OCI-LY7 (cell line): Measurements from ENCODE around the gene PLCL1.

ENCODE experiments used
- CTCF ChIP-seq: fragments of 200-600 bp; sonication (generic); conservative IDR thresholded peaks from 2 replicates; pipeline ENCODE4 v1.5.1; 2014; ENCODE audit warnings: mild to moderate bottlenecking, antibody characterized with exemption, low read length, moderate library complexity, mixed read lengths
- EZH2phosphoT487 ChIP-seq: fragments of 200-600 bp; sonication (generic); IDR thresholded peaks from 2 replicates; pipeline ENCODE4 v1.6.1; 2018; ENCODE audit warnings: low read depth, borderline replicate concordance, mild to moderate bottlenecking, mixed run types, antibody characterized with exemption, low read length, moderate library complexity, mixed read lengths

GRCh38 chr2:198040835-198041234 lies 236.4 kb downstream of the PLCL1 start:
- no peak for TF ChIP-seq CTCF
- no peak for TF ChIP-seq EZH2phosphoT487
